ENCODE data around the gene UCK2.

- TF ChIP-seq CTCF (conservative IDR thresholded peaks at IDR 0.05): no peak
- no peak for TF ChIP-seq ZFX (IDR thresholded peaks at IDR 0.05)
Observed at GRCh38 chr1:165875604-165876003, 48.2 kb downstream of the UCK2 start.
